Left lobe of liver (tissue), 2 donors: ENCODE results near the gene SLC25A38. TPM values are rescaled to one million over a fixed set of nuclear protein-coding genes. Genes with fewer than 3 reads are reported as not detected.

ENCODE experiments used
- ATAC-seq: fragments of 200-7000 bp; cut with Tn5 transposase; one replicate; pipeline ENCODE4 v1.9.1; 2020; ENCODE audit warnings: mild to moderate bottlenecking, moderate library complexity
- DNase-seq: peaks from one replicate; pipeline ENCODE4 v3.0.0-alpha.2; 2020; ENCODE audit warnings: low spot score
- total RNA-seq: library from RNA; stranded (reverse); gene quantifications from one replicate; pipeline ENCODE4 v1.2.1, GENCODE V29; 2021
- donor health status: DM: no; HTN: no; CAD: no; lungs with moderate emphysema.
- donor health status: DM: no; HTN: yes; CAD: no.

SLC25A38 gene
- total RNA-seq, 1 donor from 2014 or later = 28.9 TPM

DNA sequence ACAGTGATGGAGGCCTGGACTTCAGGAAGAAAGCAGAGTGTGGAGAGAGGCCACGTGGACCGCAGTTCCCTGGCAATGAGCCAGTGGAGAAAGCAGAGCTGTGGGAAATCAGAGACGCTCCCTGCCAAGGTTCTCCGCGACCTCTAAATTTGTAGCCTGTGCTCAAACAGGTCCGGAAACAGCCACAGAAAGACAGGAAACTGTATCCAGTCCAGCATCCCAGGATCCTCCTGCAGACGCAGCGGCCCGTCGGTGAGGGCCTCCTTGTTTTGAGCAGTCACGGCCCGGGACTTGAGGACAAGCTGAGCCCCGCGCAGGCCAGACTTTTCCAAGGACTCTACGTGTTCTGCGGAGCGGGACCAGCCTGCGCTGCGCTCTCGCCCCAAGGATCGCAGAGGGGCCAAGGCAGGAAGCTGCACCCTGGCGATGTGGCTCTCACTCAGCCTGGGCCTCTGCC lies 45.6 kb downstream of the SLC25A38 start:
- DNase-seq (no peak), ATAC-seq (peak; percentile 61)

DNA sequence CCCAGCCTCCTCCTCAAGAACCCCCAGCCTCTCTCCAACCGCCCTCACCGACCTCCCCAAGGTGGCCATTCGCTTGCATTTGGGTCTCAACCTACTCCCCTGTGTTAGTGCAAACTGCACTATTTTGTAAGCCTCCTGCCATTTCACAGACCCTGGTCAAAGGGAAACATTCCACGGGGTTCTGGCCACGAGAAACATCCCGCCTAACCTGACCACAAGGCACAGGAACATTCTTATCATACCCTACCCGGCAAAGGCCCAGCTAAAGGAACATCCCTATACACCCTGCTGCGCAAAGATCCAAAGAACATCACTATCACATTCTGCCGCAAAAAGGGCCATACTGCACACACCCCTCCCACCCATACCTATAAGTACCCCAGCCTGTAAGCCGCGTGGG lies 46.3 kb downstream of the SLC25A38 start:
- DNase-seq (no peak), ATAC-seq (no peak)

DNA sequence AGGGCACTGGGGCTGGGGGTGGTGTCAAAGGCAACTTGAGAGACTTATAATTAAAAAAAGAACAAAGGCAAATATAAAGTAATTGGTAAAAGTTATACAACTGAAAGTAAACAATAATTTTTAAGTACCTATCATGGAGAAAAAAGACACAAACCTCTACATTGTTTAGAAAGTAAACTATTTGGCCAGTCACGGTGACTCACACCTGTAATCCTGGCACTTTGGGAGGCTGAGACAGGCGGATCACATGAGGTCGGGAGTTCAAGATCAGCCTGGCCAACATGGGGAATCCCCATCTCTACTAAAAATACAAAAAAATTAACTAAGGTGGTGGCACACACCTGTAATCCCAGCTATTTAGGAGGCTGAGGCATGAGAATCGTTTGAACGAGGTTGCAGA lies 49.2 kb downstream of the SLC25A38 start:
- ATAC-seq (no peak), DNase-seq (no peak)

DNA sequence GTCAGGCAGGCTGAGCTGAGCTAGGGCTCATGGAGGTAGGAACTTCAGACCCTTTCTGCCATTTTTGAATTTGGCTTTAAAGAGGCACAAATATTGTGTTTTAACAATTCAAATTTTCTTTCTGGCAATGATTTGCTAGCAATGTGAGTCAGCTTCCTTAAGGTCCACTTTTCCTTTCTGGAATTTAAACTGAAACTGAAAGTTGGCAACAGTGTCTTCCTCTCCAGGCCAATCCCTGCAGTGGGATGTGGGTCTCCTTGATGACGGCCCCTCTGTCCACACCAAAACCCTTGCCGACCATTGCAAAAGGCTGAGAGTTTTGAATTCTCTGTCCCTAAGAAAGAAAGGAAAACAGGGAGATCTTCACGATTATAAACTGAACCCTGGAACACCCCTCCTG lies 50.5 kb downstream of the SLC25A38 start:
- ATAC-seq (no peak), DNase-seq (no peak)

DNA sequence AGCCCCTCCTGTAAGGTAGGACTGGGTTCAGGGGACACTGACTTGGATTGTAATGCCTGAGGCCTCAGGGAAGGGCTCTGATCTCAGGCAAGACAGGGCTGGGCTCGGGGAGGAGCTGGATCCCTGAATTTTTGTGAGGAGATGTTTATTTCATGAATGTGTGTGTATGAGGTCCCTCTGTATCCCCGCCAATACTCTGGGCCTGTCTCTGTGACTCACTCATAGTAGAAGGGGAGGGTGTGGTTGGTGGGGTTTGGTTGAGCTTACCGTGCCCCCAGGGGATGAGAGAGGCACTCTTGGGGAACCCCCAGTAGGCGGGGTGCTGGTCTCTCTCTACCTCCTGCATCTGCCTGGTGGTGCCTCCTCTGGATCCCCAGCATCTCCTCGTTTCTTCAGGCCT lies 51.4 kb downstream of the SLC25A38 start:
- DNase-seq (no peak), ATAC-seq (no peak)

DNA sequence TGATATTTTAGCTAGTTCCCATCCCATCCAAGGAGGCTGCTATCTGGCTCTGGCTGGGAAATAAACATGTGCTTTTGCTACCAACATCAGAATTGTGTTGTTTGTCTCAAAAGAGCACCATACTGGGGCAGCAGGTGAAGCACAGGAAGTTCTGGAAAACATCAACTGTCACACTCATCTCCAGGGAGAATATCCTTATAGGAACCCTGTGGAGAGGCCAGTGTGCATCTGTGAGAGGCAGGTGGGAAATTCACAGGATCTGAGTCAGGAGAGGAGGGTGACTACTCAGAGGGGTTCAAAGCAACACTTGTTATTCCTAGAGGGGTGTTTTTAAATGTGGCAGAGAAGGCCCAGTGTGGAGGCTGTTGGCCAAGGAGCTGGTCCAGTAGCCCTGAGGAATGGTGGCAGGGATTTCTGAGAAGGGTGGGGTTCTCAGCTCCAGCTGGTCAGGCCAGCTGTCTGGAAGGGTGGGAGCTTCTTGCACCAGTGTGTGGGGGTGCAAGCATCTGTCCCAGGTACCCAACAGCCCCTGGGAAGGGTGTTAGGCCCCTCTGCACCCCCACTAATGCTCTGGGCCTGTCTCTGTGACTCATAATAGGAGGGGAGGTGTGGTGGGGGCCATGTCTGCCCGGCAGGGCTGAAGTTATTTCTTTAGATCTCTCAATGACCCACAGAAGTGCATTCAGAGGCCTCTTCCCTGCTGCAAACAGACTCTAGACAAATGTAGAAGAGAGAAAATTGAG lies 52.0 kb downstream of the SLC25A38 start:
- DNase-seq = no peak
- ATAC-seq = no peak

DNA sequence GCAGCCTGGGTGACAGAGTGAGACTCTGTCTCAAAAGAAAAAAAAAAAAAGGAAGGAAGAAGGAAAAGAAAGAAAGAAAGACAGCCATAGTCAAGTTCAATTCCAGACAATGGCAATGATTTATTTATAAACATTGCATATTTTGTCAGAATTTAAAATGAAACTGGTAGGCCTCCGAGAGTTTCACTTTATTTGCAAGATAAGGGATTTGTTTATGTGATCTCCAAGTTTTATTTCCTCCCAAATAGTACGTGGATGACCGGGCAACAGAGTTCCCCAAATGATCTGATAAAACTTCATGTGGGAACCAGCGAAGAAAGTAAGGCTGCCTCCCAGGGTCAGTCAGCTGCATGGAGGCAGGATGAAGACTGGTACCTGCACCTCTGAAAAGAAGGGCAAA lies 55.7 kb downstream of the SLC25A38 start:
- no peak for ATAC-seq

DNA sequence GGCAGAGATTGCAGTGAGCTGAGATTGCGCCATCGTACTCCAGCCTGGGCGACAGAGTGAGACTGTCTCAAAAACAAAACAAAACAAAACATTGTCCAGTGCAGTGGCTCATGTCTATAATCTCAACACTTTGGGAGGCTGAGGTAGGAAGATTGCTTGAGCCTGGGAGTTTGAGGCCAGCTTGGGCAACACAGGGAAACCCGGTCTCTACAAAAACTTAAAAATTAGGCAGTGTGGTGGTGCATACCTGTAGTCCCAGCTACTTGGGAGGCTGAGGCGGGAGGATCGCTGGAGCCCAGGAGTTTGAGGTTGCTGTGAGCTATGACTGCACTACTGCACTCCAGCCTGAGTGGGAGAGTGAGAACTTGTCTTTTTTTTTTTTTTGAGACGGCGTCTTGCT lies 57.1 kb downstream of the SLC25A38 start:
- no peak for ATAC-seq
- no peak for DNase-seq

More for the DNA sequence above, 55.7 kb downstream of the SLC25A38 start:
- DNase-seq = no peak

DNA sequence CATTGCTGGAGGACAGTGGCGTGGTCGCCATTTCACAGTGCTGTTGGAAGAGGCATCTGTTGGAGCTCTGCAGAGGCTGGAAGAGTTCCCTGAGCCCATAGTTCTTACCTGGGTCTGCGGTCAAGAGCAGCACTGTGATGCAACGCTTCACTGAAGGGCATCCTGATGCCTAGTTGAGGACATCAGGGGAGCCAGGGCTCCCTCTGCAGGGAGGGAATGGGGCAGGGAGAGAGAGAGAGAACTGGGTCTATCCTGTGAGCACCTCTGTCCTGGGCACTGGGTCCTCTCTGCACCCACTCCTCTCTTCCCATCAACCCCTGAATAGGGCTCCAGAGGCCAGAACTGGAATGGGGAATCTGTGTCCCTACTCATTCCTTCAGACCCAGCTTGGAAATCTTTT lies 60.4 kb downstream of the SLC25A38 start:
- ATAC-seq (no peak), DNase-seq (no peak)

DNA sequence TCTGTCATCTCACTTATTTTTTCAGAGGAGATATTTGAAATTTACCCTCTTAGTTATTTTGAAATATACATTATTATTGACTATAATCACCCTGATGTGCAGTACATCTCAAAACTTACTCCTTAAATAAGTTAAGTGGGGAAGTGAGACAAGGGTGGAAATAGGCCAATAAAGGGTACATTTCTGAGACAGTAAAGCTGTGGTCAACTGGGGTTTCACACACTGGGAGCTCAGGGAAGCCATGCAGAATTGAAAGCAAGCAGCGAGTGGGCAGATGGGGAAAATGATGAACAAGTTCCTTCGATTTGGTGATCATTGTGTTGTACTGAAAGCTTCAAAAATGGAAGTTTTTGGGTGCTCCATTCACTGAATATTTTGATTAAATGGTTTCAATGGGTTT lies 62.8 kb downstream of the SLC25A38 start:
- DNase-seq = no peak
- no peak for ATAC-seq

DNA sequence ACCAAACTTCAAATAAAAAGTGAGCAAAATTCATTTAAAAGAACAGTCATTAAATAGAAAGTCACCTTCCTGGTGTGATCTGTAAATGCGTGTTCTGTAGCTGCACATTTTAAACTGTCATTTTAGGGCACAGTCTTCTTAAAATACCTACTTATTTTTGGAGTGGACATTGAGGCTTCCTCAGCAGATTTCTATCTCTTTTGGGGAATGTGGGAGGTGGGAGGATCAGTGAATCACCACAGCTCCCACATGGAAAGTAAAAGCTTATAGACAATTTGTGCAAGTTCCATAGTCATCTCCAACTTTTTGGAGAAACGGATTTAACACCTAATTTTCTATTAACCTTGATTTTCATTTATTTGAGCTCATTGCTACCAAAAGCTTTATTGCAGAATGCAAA lies 63.3 kb downstream of the SLC25A38 start:
- no peak for ATAC-seq
- no peak for DNase-seq

Other genes with a start within 250 kb of the SLC25A38 start
- 9.0 TPM for gene CSRNP1, start 229.8 kb upstream of the SLC25A38 start, total RNA-seq
- gene XIRP1, start 190.8 kb upstream of the SLC25A38 start, total RNA-seq = not detected
- gene CX3CR1, start 103.3 kb upstream of the SLC25A38 start, total RNA-seq = 0.43 TPM
- gene CCR8, start 53.7 kb upstream of the SLC25A38 start, total RNA-seq = not detected
- gene RPSA, start 23.4 kb downstream of the SLC25A38 start, total RNA-seq = 280 TPM
- gene MOBP, start 84.3 kb downstream of the SLC25A38 start, total RNA-seq = not detected